ENCODE measurements around the gene DDR2. TPM values are rescaled to one million over a fixed set of nuclear protein-coding genes. Genes with fewer than 3 reads are reported as not detected.

DDR2 gene
- total and polyA plus RNA-seq, 4 donors, result 2.3 to 55.7 (median 17.6) TPM

DNA sequence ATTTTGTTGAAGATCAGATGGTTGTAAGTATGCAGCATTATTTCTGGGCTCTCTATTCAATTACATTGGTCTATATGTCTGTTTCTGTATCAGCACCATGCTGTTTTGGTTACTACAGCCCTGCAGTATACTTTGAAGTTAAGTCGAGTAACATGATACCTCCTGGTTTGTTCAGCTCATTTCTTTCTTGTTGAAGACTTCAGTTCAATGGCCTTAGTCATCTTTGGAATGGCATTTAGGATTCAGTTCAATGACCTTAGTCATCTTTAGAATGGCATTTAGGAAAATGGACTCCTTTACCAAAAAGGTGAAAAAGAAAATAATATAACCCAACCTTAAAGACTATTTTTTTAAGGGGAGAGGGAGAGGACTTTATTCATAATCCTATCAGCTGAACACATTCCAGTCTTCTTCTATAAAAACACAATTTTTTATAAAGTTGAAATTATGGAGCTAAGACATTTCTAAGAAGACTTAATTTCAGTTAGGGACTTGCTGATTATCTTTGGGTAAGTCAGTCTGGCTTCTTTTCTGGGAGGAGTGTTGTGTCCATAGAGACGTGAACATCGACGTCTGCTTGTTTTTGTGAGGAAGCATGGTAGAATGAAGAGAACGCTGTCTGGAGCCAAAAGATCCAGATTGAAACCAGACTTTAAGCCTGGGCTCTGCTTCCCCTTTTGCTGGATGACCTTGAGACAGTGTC, 48.3 kb downstream of the DDR2 start:
- peak overlapping the region in 1 of 2 donors; percentile 79 for H3K27ac ChIP-seq (ENCODE audit: low read depth in 1 of 2, low read length in 1 of 2)

GRCh38 chr1:162681122-162681436, 48.8 kb downstream of the DDR2 start:
- ATAC-seq (ENCODE audit: insufficient read depth, low FRiP score) (no peak), DNase-seq (no peak)
- H3K27me3 ChIP-seq (ENCODE audit: control insufficient read depth in 3 of 3, insufficient read depth in 3 of 3, low read length in 2 of 3), result no peaks in the 10 kb centered on the region
- no peak for TF ChIP-seq CTCF (IDR thresholded peaks at IDR 0.05; ENCODE audit: control extremely low read depth, extremely low read depth)
- peaks cover 0 to 22% (median 0%) of the 10 kb centered on the region in 5 donors for H3K4me1 ChIP-seq (ENCODE audit: control insufficient read depth in 5 of 5, insufficient read depth in 5 of 5, low read length in 5 of 5)
- WGBS, 2 donors, result 70 to 77% methylated on average over 2 of the region's 2 CpGs
- H3K9me3 ChIP-seq (ENCODE audit: control insufficient read depth in 4 of 4, insufficient read depth in 3 of 4, low read length in 3 of 4), result no peaks in the 10 kb centered on the region
- H3K27ac ChIP-seq (ENCODE audit: low read depth in 1 of 2, low read length in 1 of 2), result peak overlapping the region in 1 of 2 donors; percentile 79
- H3K4me3 ChIP-seq, result no peak overlapping the region
- no peaks in the 10 kb centered on the region for H3K36me3 ChIP-seq (ENCODE audit: control insufficient read depth in 4 of 4, insufficient read depth in 4 of 4, low read length in 4 of 4)
- no peak overlapping the region for H3K9ac ChIP-seq (ENCODE audit: insufficient read depth in 1 of 2, low read length in 2 of 2)

More for the DNA sequence above, 48.3 kb downstream of the DDR2 start:
- whole genome bisulfite sequencing, 2 donors, result 84 to 93% methylated on average over 5 of the region's 5 CpGs
- no peak for ATAC-seq (ENCODE audit: insufficient read depth, low FRiP score)
- no peaks in the 10 kb centered on the region for H3K36me3 ChIP-seq (ENCODE audit: control insufficient read depth in 4 of 4, insufficient read depth in 4 of 4, low read length in 4 of 4)
- H3K4me1 ChIP-seq (ENCODE audit: control insufficient read depth in 5 of 5, insufficient read depth in 5 of 5, low read length in 5 of 5), result peaks cover 0 to 22% (median 0%) of the 10 kb centered on the region in 5 donors
- H3K9ac ChIP-seq (ENCODE audit: insufficient read depth in 1 of 2, low read length in 2 of 2), result no peak overlapping the region
- no peaks in the 10 kb centered on the region for H3K27me3 ChIP-seq (ENCODE audit: control insufficient read depth in 3 of 3, insufficient read depth in 3 of 3, low read length in 2 of 3)
- no peaks in the 10 kb centered on the region for H3K9me3 ChIP-seq (ENCODE audit: control insufficient read depth in 4 of 4, insufficient read depth in 3 of 4, low read length in 3 of 4)
- no peak for TF ChIP-seq CTCF (IDR thresholded peaks at IDR 0.05; ENCODE audit: control extremely low read depth, extremely low read depth)
- no peak overlapping the region for H3K4me3 ChIP-seq
- DNase-seq, result no peak

DNA sequence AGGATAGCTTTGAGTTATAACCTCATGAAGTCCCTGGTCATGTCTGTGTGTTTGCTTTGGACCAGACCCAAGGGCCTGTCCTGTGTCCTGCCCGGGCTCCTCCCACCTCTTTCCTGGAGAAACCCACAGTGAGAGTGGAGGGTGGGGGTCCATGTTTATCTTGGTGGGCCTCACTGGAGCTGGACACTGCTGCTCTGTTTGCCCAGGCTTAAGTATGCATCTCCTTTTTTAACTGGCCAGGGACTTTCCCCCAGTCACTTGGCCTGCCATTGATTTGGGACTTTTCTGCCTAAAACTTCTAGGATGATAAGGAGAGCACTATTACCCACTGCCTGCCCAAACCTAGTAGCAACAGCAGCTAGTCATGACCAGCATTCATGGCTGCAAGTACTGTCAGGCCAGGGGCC, 49.8 kb downstream of the DDR2 start:
- Histone ChIP-seq H3K36me3 (ENCODE audit: control insufficient read depth in 4 of 4, insufficient read depth in 4 of 4, low read length in 4 of 4) (no peaks in the 10 kb centered on the region), H3K9ac (ENCODE audit: insufficient read depth in 1 of 2, low read length in 2 of 2) (no peak overlapping the region), H3K27ac (ENCODE audit: low read depth in 1 of 2, low read length in 1 of 2) (no peak overlapping the region), H3K9me3 (ENCODE audit: control insufficient read depth in 4 of 4, insufficient read depth in 3 of 4, low read length in 3 of 4) (no peaks in the 10 kb centered on the region), H3K4me1 (ENCODE audit: control insufficient read depth in 5 of 5, insufficient read depth in 5 of 5, low read length in 5 of 5) (peaks cover 0 to 17% (median 2%) of the 10 kb centered on the region in 5 donors), H3K4me3 (no peak overlapping the region), H3K27me3 (ENCODE audit: control insufficient read depth in 3 of 3, insufficient read depth in 3 of 3, low read length in 2 of 3) (no peaks in the 10 kb centered on the region)
- DNase-seq (no peak), ATAC-seq (ENCODE audit: insufficient read depth, low FRiP score) (no peak)
- no peak for TF ChIP-seq CTCF (IDR thresholded peaks at IDR 0.05; ENCODE audit: control extremely low read depth, extremely low read depth)
- 45 to 71% methylated on average over 1 of the region's 1 CpG for WGBS, 2 donors

DNA sequence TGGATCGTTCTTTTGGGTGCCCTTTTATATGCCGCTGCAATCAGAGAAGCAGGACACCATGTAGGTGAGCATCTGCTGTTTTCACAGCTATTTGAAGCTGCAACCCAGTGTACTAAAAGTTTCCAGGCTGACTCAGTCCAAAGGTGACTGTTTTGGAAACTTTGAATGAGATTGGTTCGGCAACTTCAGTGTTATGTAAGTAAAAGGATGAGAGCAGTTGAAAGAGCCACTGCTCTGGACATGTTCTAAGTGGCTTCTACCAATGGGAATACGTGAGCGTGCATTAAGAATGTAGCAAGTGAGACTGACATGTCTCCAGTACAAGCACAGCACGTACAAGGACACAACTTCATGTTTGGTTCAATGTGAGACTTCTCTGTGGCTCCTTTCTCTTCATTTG, 55.6 kb downstream of the DDR2 start:
- Histone ChIP-seq H3K36me3 (ENCODE audit: control insufficient read depth in 4 of 4, insufficient read depth in 4 of 4, low read length in 4 of 4) (no peaks in the 10 kb centered on the region), H3K4me1 (ENCODE audit: control insufficient read depth in 5 of 5, insufficient read depth in 5 of 5, low read length in 5 of 5) (peaks cover 0 to 16% (median 6%) of the 10 kb centered on the region in 5 donors), H3K9ac (ENCODE audit: insufficient read depth in 1 of 2, low read length in 2 of 2) (no peak overlapping the region), H3K9me3 (ENCODE audit: control insufficient read depth in 4 of 4, insufficient read depth in 3 of 4, low read length in 3 of 4) (no peaks in the 10 kb centered on the region), H3K27ac (ENCODE audit: low read depth in 1 of 2, low read length in 1 of 2) (peak overlapping the region in 1 of 2 donors; percentile 76), H3K27me3 (ENCODE audit: control insufficient read depth in 3 of 3, insufficient read depth in 3 of 3, low read length in 2 of 3) (no peaks in the 10 kb centered on the region), H3K4me3 (no peak overlapping the region)
- TF ChIP-seq CTCF (IDR thresholded peaks at IDR 0.05; ENCODE audit: control extremely low read depth, extremely low read depth), result no peak
- DNase-seq, result no peak
- ATAC-seq (ENCODE audit: insufficient read depth, low FRiP score), result no peak
- 80 to 90% methylated on average over 6 of the region's 6 CpGs for WGBS, 2 donors
